MM.1S (cell line): ENCODE measurements around the gene BORCS6.

Experiments
- CTCF ChIP-seq: fragments of 300-600 bp; sonication (generic); IDR thresholded peaks from 2 replicates; pipeline ENCODE4 v1.5.1; 2016; ENCODE audit warnings: antibody characterized with exemption, low read length, mixed read lengths
- EZH2phosphoT487 ChIP-seq: fragments of 300-600 bp; sonication (generic); IDR thresholded peaks from 2 replicates; pipeline ENCODE4 v1.6.1; 2018; ENCODE audit warnings: antibody characterized with exemption, low read length

GRCh38 chr17:8173871-8174322 lies 16.1 kb downstream of the BORCS6 start:
- no peak for TF ChIP-seq CTCF
- no peak for TF ChIP-seq EZH2phosphoT487
